Transverse colon (tissue), 4 donors: Measurements from ENCODE around the gene MED8. TPM values are rescaled to one million over a fixed set of nuclear protein-coding genes. Genes with fewer than 3 reads are reported as not detected.
A peak's percentile ranks its signal among the peaks of the same experiment; 100 is the strongest.

ENCODE experiments used
- DNase-seq: peaks from one replicate; pipeline ENCODE4 v3.0.0-alpha.2; 2019
- H3K27ac ChIP-seq, 4 donors: fragments of 200-600 bp; sonication (generic); 2 replicates each; pipeline ENCODE4 v1.5.1; 2016 to 2018; ENCODE audit warnings: inconsistent platforms in 4 of 4
- H3K27me3 ChIP-seq: fragments of 200-600 bp; sonication (generic); 2 replicates; pipeline ENCODE4 v1.5.1; 2017; ENCODE audit warnings: inconsistent platforms
- H3K36me3 ChIP-seq, 4 donors: fragments of 200-600 bp; sonication (generic); 2 replicates each; pipeline ENCODE4 v1.5.1; 2017 to 2019; ENCODE audit warnings: inconsistent platforms in 4 of 4
- H3K4me1 ChIP-seq, 4 donors: fragments of 200-600 bp; sonication (generic); 2 replicates each; pipeline ENCODE4 v1.5.1; 2017 to 2020; ENCODE audit warnings: inconsistent platforms in 4 of 4
- H3K4me3 ChIP-seq, 4 donors: fragments of 200-600 bp; sonication (generic); 1 replicate in 1 of 4; 2 replicates in 3 of 4; pipeline versions ENCODE4 v1.5.1 to v1.6.1; 2017 to 2019; ENCODE audit warnings: inconsistent platforms in 4 of 4
- H3K9me3 ChIP-seq, 2 donors: fragments of 200-600 bp; sonication (generic); 2 replicates each; pipeline ENCODE4 v1.5.1; 2017 to 2019; ENCODE audit warnings: inconsistent platforms in 2 of 2
- EP300 ChIP-seq: sonication (generic); formaldehyde crosslinking; IDR thresholded peaks from one replicate; pipeline ENCODE4 v1.6.1; 2017; ENCODE audit warnings: antibody characterized with exemption, low read depth
- POLR2A ChIP-seq: fragments of 450-650 bp; IDR thresholded peaks from one replicate; pipeline ENCODE4 v1.6.1; 2016; ENCODE audit warnings: antibody characterized with exemption, mild to moderate bottlenecking, moderate library complexity
- POLR2AphosphoS5 ChIP-seq, 3 donors: sonication (generic); formaldehyde crosslinking; IDR thresholded peaks; one replicate each; pipeline ENCODE4 v1.6.1; 2016; ENCODE audit warnings: antibody characterized with exemption in 3 of 3
- WGBS, 2 donors: methylation state at CpG; one replicate each; pipeline ENCODE4 v1.1.5; 2018; ENCODE audit warnings: low coverage in 1 of 2; 5-methylcytosine and 5-hydroxymethylcytosine counted together
- in situ Hi-C, 4 donors: fragments of 200-750 bp; cut with MboI; loops; one replicate each; pipeline versions ENCODE4 v1.15.0 to v1.15.1; 2017; ENCODE audit warnings: low sequenced_read_pairs in 3 of 4, low pct_ligation_motif_present in 1 of 4, low pct_unique_long_range_greater_than_20kb in 1 of 4
- intact Hi-C: fragments of 100-400 bp; cut with DNase I; formaldehyde crosslinking; loops from one replicate; pipeline ENCODE4 v1.15.1; 2023; ENCODE audit warnings: low total_unique reads
- total RNA-seq, 4 donors: library from RNA; depleted of rRNA; stranded (reverse); fragments of >200 nt; gene quantifications; one replicate each; pipeline ENCODE4 v1.1.0, GENCODE V29; 2016
- TF ChIP-seq, protein P1 (sequence below), 5 experiments: fragments of 200-600 bp in 3 of 5; fragments of 450-650 bp in 2 of 5; sonication (generic) in 3 of 5; IDR thresholded peaks; 1 replicate in 2 of 5; 2 replicates in 3 of 5; pipeline ENCODE4 v1.5.1; 2016 to 2017; ENCODE audit warnings: antibody characterized with exemption in 5 of 5, inconsistent platforms in 3 of 5, mild to moderate bottlenecking in 2 of 5, moderate library complexity in 1 of 5

The MED8 gene
- total RNA-seq, 4 donors from 2014 or later: 12.7 to 41.9 (median 25.0) TPM

DNA sequence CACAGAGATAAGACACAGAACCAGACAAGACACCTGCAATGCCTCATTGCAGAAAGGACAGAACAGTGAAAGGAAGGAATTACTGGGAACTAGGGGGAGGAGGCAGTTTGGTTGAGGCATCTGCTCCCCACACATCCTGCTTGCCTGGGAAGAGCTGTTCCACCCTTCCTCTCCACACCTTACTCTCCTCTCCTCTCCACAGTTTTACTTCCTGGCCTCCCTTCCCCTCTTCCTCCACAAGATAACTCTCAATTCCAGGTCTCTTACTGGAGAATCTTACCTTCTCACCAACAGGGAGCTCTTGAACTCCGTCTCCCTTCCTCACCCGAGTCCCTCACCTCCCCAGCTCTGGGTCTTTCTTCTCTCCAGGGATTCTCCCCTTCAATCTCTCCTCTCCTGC lies 23.9 kb downstream of the MED8 start:
- Histone ChIP-seq H3K36me3 (peaks cover 0 to 14% (median 6%) of the 10 kb centered on the region in 4 donors), H3K9me3 (no peaks in the 10 kb centered on the region), H3K4me3 (peak overlapping the region in 2 of 4 donors; percentile 70 to 75), H3K27ac (peak overlapping the region; percentile 93 to 96 (median 94)), H3K27me3 (no peaks in the 10 kb centered on the region), H3K4me1 (peaks cover 12 to 44% (median 29%) of the 10 kb centered on the region in 4 donors)
- intact Hi-C loops: no loop called here
- TF ChIP-seq EP300 (no peak), POLR2AphosphoS5 (IDR thresholded peaks at IDR 0.05) (no peak), POLR2A (no peak)
- TF ChIP-seq, protein P1, sequence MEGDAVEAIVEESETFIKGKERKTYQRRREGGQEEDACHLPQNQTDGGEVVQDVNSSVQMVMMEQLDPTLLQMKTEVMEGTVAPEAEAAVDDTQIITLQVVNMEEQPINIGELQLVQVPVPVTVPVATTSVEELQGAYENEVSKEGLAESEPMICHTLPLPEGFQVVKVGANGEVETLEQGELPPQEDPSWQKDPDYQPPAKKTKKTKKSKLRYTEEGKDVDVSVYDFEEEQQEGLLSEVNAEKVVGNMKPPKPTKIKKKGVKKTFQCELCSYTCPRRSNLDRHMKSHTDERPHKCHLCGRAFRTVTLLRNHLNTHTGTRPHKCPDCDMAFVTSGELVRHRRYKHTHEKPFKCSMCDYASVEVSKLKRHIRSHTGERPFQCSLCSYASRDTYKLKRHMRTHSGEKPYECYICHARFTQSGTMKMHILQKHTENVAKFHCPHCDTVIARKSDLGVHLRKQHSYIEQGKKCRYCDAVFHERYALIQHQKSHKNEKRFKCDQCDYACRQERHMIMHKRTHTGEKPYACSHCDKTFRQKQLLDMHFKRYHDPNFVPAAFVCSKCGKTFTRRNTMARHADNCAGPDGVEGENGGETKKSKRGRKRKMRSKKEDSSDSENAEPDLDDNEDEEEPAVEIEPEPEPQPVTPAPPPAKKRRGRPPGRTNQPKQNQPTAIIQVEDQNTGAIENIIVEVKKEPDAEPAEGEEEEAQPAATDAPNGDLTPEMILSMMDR (IDR thresholded peaks at IDR 0.05): no peak
- 55 to 79% methylated on average over 2 of the region's 2 CpGs for WGBS, 2 donors
- in situ Hi-C loops: no loop called here
- DNase-seq: no peak

DNA sequence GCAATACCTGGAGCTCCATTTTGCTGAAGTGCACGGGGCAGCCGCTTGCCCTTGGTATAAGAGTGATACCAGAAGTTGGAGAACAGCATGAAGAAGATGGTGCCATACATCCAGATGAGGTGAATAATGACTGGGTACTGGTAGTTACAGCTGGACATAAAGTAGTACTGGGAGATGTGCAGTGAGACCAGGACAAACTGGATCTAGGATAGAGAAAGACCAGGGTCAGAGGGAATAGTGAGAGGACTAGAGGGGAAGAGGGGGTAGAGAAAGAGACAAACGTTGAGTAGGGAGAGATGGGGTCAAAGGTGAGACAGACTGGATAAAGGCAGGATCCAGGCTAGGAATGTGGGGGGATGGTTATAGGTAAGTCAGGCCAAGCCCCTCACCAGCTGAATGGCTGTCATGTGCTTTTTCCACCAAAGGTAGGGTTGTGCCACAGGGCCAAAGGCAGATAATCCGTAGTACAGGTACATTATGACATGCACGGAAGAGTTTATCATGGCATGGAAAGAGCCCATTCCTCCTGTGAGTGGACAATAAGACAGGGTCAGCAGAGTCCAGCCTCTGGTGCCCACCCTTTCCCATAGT lies 25.6 kb downstream of the MED8 start:
- 67 to 78% methylated on average over 3 to 5 of the region's 5 CpGs for WGBS, 2 donors
- intact Hi-C loops: no loop called here
- peaks cover 0 to 14% (median 6%) of the 10 kb centered on the region in 4 donors for H3K36me3 ChIP-seq
- in situ Hi-C loops: no loop called here
- TF ChIP-seq, protein P1 (IDR thresholded peaks at IDR 0.05): no peak
- TF ChIP-seq POLR2AphosphoS5 (IDR thresholded peaks at IDR 0.05) (no peak), EP300 (no peak), POLR2A (no peak)
- no peak overlapping the region for H3K4me3 ChIP-seq
- peak overlapping the region in 2 of 4 donors; percentile 18 to 19 for H3K27ac ChIP-seq
- no peak for DNase-seq
- H3K9me3 ChIP-seq: no peaks in the 10 kb centered on the region
- peaks cover 14 to 55% (median 38%) of the 10 kb centered on the region in 4 donors for H3K4me1 ChIP-seq
- H3K27me3 ChIP-seq: no peaks in the 10 kb centered on the region

DNA sequence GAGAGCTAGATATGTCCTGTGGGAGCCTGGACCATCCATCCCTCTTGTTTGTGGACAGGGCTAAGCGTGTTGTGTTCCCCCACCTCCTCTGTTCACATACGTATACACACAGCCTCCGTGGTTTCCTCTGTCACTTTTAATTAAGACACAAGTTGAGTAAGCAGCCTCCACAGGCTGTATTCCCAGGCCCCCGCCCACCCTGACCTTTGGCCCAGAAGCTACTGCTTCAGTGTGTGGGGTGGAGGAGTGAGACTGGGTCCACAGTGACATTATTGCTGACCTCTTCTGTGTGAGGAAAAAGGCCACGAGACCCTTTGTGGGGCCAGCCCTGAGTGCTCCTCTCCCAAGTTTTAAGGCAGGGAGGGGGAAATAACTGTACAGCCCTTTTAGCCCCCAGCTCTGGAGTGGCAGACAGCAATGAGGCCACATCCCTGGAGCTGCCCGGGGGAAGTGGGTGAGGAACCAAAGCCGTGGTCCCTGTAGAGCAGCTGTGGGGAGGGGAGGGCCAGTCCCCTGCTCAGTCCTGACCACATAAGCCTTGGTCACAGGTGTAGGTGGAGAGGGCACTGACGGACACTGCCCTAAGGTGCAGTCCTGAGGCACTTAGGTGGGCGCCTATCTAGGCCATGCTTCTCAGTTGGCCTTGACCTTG lies 26.2 kb downstream of the MED8 start:
- peak overlapping the region in 3 of 4 donors; percentile 5 to 19 (median 18) for H3K27ac ChIP-seq
- peaks cover 9 to 50% (median 34%) of the 10 kb centered on the region in 4 donors for H3K4me1 ChIP-seq
- no peaks in the 10 kb centered on the region for H3K27me3 ChIP-seq
- H3K36me3 ChIP-seq: peaks cover 0 to 14% (median 6%) of the 10 kb centered on the region in 4 donors
- DNase-seq: peak; percentile 50
- 61 to 64% methylated on average over 4 to 9 of the region's 9 CpGs for WGBS, 2 donors
- TF ChIP-seq, protein P1 (IDR thresholded peaks at IDR 0.05): no peak
- TF ChIP-seq POLR2AphosphoS5 (IDR thresholded peaks at IDR 0.05) (no peak), POLR2A (no peak), EP300 (no peak)
- in situ Hi-C loops: no loop called here
- intact Hi-C loops: no loop called here
- no peak overlapping the region for H3K4me3 ChIP-seq
- H3K9me3 ChIP-seq: no peaks in the 10 kb centered on the region

DNA sequence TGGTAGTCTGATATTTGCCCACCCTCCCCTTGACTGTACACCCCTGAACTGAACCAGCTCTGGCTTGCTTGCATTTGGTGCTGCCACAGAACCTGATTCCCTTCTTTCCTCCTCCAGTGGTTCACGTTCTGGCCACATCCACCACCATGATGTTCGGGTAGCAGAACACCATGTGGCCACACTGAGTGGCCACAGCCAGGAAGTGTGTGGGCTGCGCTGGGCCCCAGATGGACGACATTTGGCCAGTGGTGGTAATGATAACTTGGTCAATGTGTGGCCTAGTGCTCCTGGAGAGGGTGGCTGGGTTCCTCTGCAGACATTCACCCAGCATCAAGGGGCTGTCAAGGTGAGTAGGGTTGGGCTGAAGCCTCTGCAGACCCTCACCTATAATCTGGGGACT lies 29.0 kb downstream of the MED8 start:
- peaks cover 0 to 14% (median 6%) of the 10 kb centered on the region in 4 donors for H3K36me3 ChIP-seq
- no peaks in the 10 kb centered on the region for H3K9me3 ChIP-seq
- intact Hi-C loops: no loop called here
- no peak for DNase-seq
- peaks cover 4 to 43% (median 25%) of the 10 kb centered on the region in 4 donors for H3K4me1 ChIP-seq
- in situ Hi-C loops: no loop called here
- H3K27me3 ChIP-seq: no peaks in the 10 kb centered on the region
- TF ChIP-seq EP300 (no peak), POLR2AphosphoS5 (IDR thresholded peaks at IDR 0.05) (no peak), POLR2A (no peak)
- TF ChIP-seq, protein P1 (IDR thresholded peaks at IDR 0.05): no peak
- no peak overlapping the region for H3K27ac ChIP-seq
- H3K4me3 ChIP-seq: no peak overlapping the region
- WGBS, 2 donors: 60 to 63% methylated on average over 1 to 4 of the region's 4 CpGs
